ENCODE results near the gene ALDH3A1.

Gene ALDH3A1

DNA sequence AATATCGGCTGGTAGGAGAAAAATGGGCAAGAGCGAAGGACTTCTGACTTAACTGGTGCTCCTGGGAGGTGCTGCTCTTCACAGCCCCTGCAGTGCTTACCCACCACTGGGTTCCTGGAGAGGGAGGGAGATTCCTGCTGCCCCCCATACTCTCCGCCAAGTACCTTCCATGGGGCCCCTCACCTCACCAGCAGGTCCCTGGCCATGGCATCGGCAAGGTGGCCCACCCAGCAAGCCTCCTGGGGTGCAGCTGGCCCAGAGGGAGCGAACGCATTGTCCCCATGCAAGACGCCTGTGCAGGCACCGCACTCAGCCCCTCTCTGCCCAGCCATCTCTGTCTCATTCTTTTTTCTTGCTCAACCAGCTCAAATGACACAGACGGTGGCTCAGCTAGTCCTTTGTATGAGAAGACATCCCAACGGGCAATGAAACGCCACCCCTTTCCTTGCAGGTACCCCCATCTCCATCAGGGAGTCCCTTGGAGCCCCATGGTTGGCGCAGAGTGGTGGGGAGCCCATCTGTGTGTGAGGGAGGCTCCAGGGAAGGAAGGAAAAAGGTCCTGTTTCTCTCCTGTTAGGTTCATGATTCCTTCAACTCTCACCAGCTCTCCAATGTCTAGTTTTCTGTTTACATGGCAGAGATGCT, 9.6 kb upstream of the ALDH3A1 start:
- TF ChIP-seq, protein P1, sequence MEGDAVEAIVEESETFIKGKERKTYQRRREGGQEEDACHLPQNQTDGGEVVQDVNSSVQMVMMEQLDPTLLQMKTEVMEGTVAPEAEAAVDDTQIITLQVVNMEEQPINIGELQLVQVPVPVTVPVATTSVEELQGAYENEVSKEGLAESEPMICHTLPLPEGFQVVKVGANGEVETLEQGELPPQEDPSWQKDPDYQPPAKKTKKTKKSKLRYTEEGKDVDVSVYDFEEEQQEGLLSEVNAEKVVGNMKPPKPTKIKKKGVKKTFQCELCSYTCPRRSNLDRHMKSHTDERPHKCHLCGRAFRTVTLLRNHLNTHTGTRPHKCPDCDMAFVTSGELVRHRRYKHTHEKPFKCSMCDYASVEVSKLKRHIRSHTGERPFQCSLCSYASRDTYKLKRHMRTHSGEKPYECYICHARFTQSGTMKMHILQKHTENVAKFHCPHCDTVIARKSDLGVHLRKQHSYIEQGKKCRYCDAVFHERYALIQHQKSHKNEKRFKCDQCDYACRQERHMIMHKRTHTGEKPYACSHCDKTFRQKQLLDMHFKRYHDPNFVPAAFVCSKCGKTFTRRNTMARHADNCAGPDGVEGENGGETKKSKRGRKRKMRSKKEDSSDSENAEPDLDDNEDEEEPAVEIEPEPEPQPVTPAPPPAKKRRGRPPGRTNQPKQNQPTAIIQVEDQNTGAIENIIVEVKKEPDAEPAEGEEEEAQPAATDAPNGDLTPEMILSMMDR (IDR thresholded peaks at IDR 0.05; ENCODE audit: borderline replicate concordance, insufficient read depth, low read depth, low read length), result no peak
- no peak overlapping the region for H3K4me3 ChIP-seq (ENCODE audit: low read depth, low read length)

DNA sequence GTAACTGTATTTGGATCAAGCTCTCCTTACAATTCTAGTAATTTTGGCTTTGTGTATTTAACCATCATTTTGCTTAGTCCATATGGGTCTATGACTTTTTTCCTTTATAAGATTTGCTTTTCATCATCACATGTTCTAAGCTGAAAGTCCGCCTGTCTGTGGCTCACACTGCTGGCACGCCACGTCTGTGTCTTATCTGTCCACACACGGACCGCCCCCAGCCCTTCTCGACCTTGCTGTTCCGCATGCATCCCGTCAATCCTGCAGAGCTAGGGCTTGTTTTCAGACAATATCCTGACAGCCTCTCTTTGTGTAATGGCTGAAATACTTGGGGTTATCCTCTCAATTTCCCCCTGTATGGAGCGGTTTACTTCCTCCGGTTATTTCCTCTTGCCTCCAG, 8.4 kb upstream of the ALDH3A1 start:
- TF ChIP-seq, protein P1 (IDR thresholded peaks at IDR 0.05; ENCODE audit: borderline replicate concordance, insufficient read depth, low read depth, low read length), result no peak
- no peak overlapping the region for H3K4me3 ChIP-seq (ENCODE audit: low read depth, low read length)

DNA sequence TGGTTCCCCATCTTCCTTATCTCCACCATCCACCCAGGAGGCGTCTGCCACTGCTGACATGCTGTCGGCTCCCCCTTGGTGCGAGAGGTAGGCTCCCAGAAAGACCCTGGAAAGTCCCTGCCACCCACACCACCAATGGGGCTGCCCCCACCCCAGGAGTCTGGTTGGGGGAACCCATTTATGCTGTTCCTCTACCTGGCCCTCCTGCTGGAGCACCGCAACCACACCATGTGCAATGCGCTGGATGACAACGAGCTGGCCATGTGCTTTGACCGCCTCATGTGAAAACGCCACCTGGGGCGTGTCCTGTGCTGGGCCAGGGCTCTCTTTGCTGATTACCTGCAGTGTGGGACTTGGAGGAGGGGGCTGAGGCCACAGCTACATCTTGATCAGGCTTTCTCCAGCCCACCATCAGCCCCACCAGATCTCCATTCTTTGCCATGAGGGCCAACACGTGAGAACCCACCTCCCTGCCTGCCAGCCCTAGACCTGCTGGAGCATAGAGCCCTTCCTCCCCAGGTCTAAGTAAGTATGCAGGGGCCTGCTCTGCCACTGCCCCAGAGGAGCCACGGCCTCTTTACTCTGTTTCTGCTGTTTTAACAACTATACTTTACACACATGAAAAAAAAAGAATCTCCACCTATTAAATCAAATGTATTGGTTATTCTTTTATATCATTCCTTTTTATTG, 7.9 kb upstream of the ALDH3A1 start:
- TF ChIP-seq, protein P1 (IDR thresholded peaks at IDR 0.05; ENCODE audit: borderline replicate concordance, insufficient read depth, low read depth, low read length), result no peak
- no peak overlapping the region for H3K4me3 ChIP-seq (ENCODE audit: low read depth, low read length)

DNA sequence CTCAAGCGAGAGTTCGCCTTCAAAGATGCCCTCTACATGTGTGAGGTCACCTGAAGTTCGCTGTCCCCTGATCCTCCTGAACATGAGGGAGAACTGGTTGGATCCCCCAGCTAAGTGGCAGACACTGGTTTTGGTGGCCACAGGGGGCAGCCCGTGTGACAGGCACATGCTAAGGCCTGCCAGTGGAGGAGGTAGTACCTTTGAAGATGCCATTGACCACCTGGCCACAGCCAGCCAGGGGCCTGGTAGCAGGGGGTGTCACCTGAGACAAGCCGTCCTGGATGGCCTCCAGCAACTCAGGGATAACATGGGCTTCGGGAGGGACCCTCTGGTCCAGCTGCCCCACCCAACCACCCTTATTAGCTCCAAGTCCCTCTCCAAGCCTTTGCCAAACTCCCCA, 7.3 kb upstream of the ALDH3A1 start:
- no peak overlapping the region for H3K4me3 ChIP-seq (ENCODE audit: low read depth, low read length)
- TF ChIP-seq, protein P1 (IDR thresholded peaks at IDR 0.05; ENCODE audit: borderline replicate concordance, insufficient read depth, low read depth, low read length), result no peak

DNA sequence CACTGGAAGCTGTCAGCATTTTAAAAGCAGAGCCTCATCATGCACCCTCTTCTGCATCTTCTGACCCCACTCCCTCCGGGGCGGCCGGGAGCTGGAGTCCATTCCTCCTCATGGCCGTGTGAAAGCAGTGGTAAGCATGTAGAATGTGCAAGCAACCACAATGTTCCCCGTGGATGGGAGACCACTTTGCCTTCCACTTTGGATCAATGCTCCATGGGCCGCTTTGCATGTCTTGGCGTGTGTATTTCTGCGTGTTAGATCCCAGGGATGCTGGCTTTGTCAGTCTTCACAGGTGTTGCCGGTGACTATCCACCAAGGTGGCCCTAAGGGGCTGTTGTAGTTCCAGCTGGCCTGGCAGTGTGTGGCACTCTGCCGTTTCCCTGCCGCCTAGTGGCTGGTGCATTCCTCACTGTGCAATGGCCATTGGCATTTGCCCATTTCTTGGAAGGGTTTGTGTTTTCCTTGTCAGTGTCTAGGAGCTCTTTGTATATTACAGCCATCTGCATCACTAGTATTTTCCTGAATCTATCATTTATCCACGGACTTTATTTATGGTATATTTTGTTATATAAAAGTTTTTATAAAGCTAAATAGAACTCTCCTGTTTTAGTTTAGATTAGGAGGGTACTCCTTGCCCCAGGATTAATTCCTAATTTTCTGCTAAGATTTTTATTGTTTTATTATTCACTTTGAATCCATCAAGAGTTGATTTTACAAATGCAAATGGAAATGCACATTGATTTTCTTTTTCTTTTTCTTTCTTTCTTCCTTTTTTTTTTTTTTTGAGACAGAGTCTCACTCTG, 5.8 kb upstream of the ALDH3A1 start:
- TF ChIP-seq, protein P1 (IDR thresholded peaks at IDR 0.05; ENCODE audit: borderline replicate concordance, insufficient read depth, low read depth, low read length), result peak; percentile 26; the same call in 1 of the 2 replicates

GRCh38 chr17:19753051-19753509, 5.0 kb upstream of the ALDH3A1 start:
- TF ChIP-seq, protein P1 (IDR thresholded peaks at IDR 0.05; ENCODE audit: borderline replicate concordance, insufficient read depth, low read depth, low read length), result no peak
- no peak overlapping the region for H3K4me3 ChIP-seq (ENCODE audit: low read depth, low read length)

More for the DNA sequence above, 5.8 kb upstream of the ALDH3A1 start:
- H3K4me3 ChIP-seq (ENCODE audit: low read depth, low read length), result no peak overlapping the region
